Tibial nerve (tissue), 4 donors: ENCODE data around the gene LARP4. TPM values are rescaled to one million over a fixed set of nuclear protein-coding genes. Genes with fewer than 3 reads are reported as not detected.
"Not testable (repeated sequence)": the region's sequence is repeated elsewhere in the genome, so short reads cannot be mapped to it uniquely, and the experiment has no call there.

Experiments
- DNase-seq, 2 donors: peaks; one replicate each; pipeline ENCODE4 v3.0.0-alpha.2; 2019; ENCODE audit warnings: low spot score in 2 of 2
- H3K27ac ChIP-seq, 4 donors: fragments of 200-600 bp; sonication (generic) in 3 of 4; one replicate each; pipeline ENCODE4 v1.5.1; 2017 to 2019; ENCODE audit warnings: mild to moderate bottlenecking in 1 of 4
- H3K27me3 ChIP-seq, 2 donors: fragments of 200-600 bp; sonication (generic) in 1 of 2; one replicate each; pipeline versions ENCODE4 v1.5.1 to v1.6.0; 2017 to 2019
- H3K36me3 ChIP-seq, 3 donors: fragments of 200-600 bp; sonication (generic); one replicate each; pipeline ENCODE4 v1.5.1; 2018 to 2019
- H3K4me1 ChIP-seq, 4 donors: fragments of 200-600 bp; sonication (generic) in 3 of 4; one replicate each; pipeline ENCODE4 v1.5.1; 2017 to 2019
- H3K4me3 ChIP-seq, 4 donors: fragments of 200-600 bp; sonication (generic) in 3 of 4; one replicate each; pipeline ENCODE4 v1.5.1; 2017 to 2019; ENCODE audit warnings: mild to moderate bottlenecking in 1 of 4, moderate library complexity in 1 of 4
- H3K9me3 ChIP-seq, 4 donors: fragments of 200-600 bp; sonication (generic) in 3 of 4; one replicate each; pipeline ENCODE4 v1.5.1; 2017 to 2019
- CTCF ChIP-seq, 5 experiments: fragments of 200-600 bp in 3 of 5; fragments of 450-650 bp in 2 of 5; sonication (generic) in 3 of 5; IDR thresholded peaks; one replicate each; pipeline ENCODE4 v1.5.1; 2016 to 2019; ENCODE audit warnings: antibody characterized with exemption in 5 of 5, mild to moderate bottlenecking in 3 of 5, moderate library complexity in 2 of 5
- EP300 ChIP-seq, 2 donors: sonication (generic); formaldehyde crosslinking; IDR thresholded peaks; one replicate each; pipeline ENCODE4 v1.6.1; 2017; ENCODE audit warnings: antibody characterized with exemption in 2 of 2, mild to moderate bottlenecking in 1 of 2
- POLR2A ChIP-seq, 2 donors: fragments of 450-650 bp; IDR thresholded peaks; one replicate each; pipeline ENCODE4 v1.6.1; 2017; ENCODE audit warnings: antibody characterized with exemption in 2 of 2, mild to moderate bottlenecking in 2 of 2, moderate library complexity in 2 of 2
- WGBS, 2 donors: methylation state at CpG; one replicate each; pipeline ENCODE4 v1.1.5; 2018; 5-methylcytosine and 5-hydroxymethylcytosine counted together
- total RNA-seq, 4 donors: library from RNA; depleted of rRNA; stranded (reverse); fragments of >200 nt; gene quantifications; one replicate each; pipeline ENCODE4 v1.1.0, GENCODE V29; 2016

Gene LARP4
- total RNA-seq, 4 donors from 2014 or later, result 35.7 to 72.6 (median 43.4) TPM

GRCh38 chr12:50515587-50515986 lies 114.9 kb downstream of the LARP4 start:
- Histone ChIP-seq H3K4me3 (no peak overlapping the region), H3K36me3 (no peaks in the 10 kb centered on the region), H3K27me3 (no peaks in the 10 kb centered on the region), H3K27ac (no peak overlapping the region), H3K9me3 (no peaks in the 10 kb centered on the region), H3K4me1 (peaks cover 0 to 71% (median 37%) of the 10 kb centered on the region in 4 donors)
- TF ChIP-seq CTCF (IDR thresholded peaks at IDR 0.05), result no peak
- TF ChIP-seq EP300 (IDR thresholded peaks at IDR 0.05), result no peak
- TF ChIP-seq POLR2A (IDR thresholded peaks at IDR 0.05), result no peak
- WGBS, 2 donors, result 84 to 87% methylated on average over 2 of the region's 2 CpGs
- no peak for DNase-seq

- peaks cover 0 to 81% (median 37%) of the 10 kb centered on the region in 4 donors for H3K4me1 ChIP-seq
- H3K36me3 ChIP-seq, result no peaks in the 10 kb centered on the region
- H3K4me3 ChIP-seq, result no peak overlapping the region
- 21 to 25% methylated on average over 3 of the region's 3 CpGs for WGBS, 2 donors
- DNase-seq, result no peak
- H3K27ac ChIP-seq, result peak overlapping the region in 3 of 4 donors; percentile 42 to 50 (median 43)
- H3K9me3 ChIP-seq, result no peaks in the 10 kb centered on the region
- TF ChIP-seq POLR2A (IDR thresholded peaks at IDR 0.05), result no peak
- peak in 1 of 2 donors; percentile 51 for TF ChIP-seq EP300 (IDR thresholded peaks at IDR 0.05)
- no peak for TF ChIP-seq CTCF (IDR thresholded peaks at IDR 0.05)
- no peaks in the 10 kb centered on the region for H3K27me3 ChIP-seq
These were observed 116.8 kb downstream of the LARP4 start for GRCh38 chr12:50517421-50518048.

GRCh38 chr12:50518090-50518489 lies 117.4 kb downstream of the LARP4 start:
- H3K4me3 ChIP-seq, result no peak overlapping the region
- H3K27me3 ChIP-seq, result no peaks in the 10 kb centered on the region
- TF ChIP-seq EP300 (IDR thresholded peaks at IDR 0.05) (no peak), POLR2A (IDR thresholded peaks at IDR 0.05) (no peak), CTCF (IDR thresholded peaks at IDR 0.05) (no peak)
- peaks cover 0 to 76% (median 37%) of the 10 kb centered on the region in 4 donors for H3K4me1 ChIP-seq
- no peaks in the 10 kb centered on the region for H3K36me3 ChIP-seq
- 90 to 93% methylated on average over 11 of the region's 11 CpGs for WGBS, 2 donors
- peak overlapping the region in 3 of 4 donors; percentile 6 to 50 (median 42) for H3K27ac ChIP-seq
- no peak for DNase-seq
- no peaks in the 10 kb centered on the region for H3K9me3 ChIP-seq

GRCh38 chr12:50519353-50519752 lies 118.7 kb downstream of the LARP4 start:
- WGBS, 2 donors, result 67 to 74% methylated on average over 1 of the region's 1 CpG
- no peak for DNase-seq
- H3K4me1 ChIP-seq, result peaks cover 0 to 65% (median 31%) of the 10 kb centered on the region in 4 donors
- TF ChIP-seq CTCF (IDR thresholded peaks at IDR 0.05), result no peak
- TF ChIP-seq POLR2A (IDR thresholded peaks at IDR 0.05), result no peak
- no peak for TF ChIP-seq EP300 (IDR thresholded peaks at IDR 0.05)
- no peaks in the 10 kb centered on the region for H3K9me3 ChIP-seq
- no peak overlapping the region for H3K27ac ChIP-seq
- peaks cover 0 to under 1% (median 0%) of the 10 kb centered on the region in 3 donors for H3K36me3 ChIP-seq
- no peaks in the 10 kb centered on the region for H3K27me3 ChIP-seq
- H3K4me3 ChIP-seq, result no peak overlapping the region

- no peak for TF ChIP-seq POLR2A (IDR thresholded peaks at IDR 0.05)
- TF ChIP-seq CTCF (IDR thresholded peaks at IDR 0.05), result no peak
- TF ChIP-seq EP300 (IDR thresholded peaks at IDR 0.05), result no peak
- Histone ChIP-seq H3K27me3 (no peaks in the 10 kb centered on the region), H3K9me3 (no peaks in the 10 kb centered on the region), H3K36me3 (peaks cover 0 to 6% (median 0%) of the 10 kb centered on the region in 3 donors), H3K27ac (peak overlapping the region in 2 of 4 donors; percentile 24 to 76), H3K4me3 (no peak overlapping the region), H3K4me1 (peaks cover 0 to 58% (median 26%) of the 10 kb centered on the region in 4 donors)
- DNase-seq, result no peak
- WGBS, 2 donors, result 62% methylated on average over 8 of the region's 8 CpGs
These were observed 119.9 kb downstream of the LARP4 start for GRCh38 chr12:50520416-50521207.

- WGBS, 2 donors, result 99% methylated on average over 4 of the region's 4 CpGs
- not testable (repeated sequence) for H3K4me3 ChIP-seq
- peak overlapping the region in 1 of 4 donors; percentile 76 for H3K27ac ChIP-seq
These were observed 121.1 kb downstream of the LARP4 start for GRCh38 chr12:50521781-50522180.

More at GRCh38 chr12:50521781-50522180, 121.1 kb downstream of the LARP4 start:
- not testable (repeated sequence) for H3K36me3 ChIP-seq, H3K27me3 ChIP-seq, DNase-seq, H3K9me3 ChIP-seq
- H3K4me1 ChIP-seq, result peaks cover 0 to 60% (median 35%) of the 10 kb centered on the region in 4 donors
